Keratinocyte (primary cell): ENCODE measurements around the gene AKR1A1. TPM values are rescaled to one million over a fixed set of nuclear protein-coding genes. Genes with fewer than 3 reads are reported as not detected.
A peak's percentile ranks its signal among the peaks of the same experiment; 100 is the strongest.
"Not testable (repeated sequence)": the region's sequence is repeated elsewhere in the genome, so short reads cannot be mapped to it uniquely, and the experiment has no call there.

ENCODE experiments used
- DNase-seq: peaks from one replicate; pipeline ENCODE4 v3.0.0-alpha.2; 2011; ENCODE audit warnings: low read depth, missing footprints, low spot score
- FAIRE-seq: peaks from 2 replicates; lab custom pipeline; 2011; peaks lifted over from hg19 to GRCh38; lab: Jason Lieb, UNC
- H2AFZ ChIP-seq: 2 replicates; pipeline ENCODE4 v1.6.0; 2012; ENCODE audit warnings: low read length, control low read depth, inconsistent platforms; ENCODE audit not compliant: control insufficient read depth
- H3K27ac ChIP-seq: 2 replicates; pipeline ENCODE4 v1.5.1; 2011; ENCODE audit warnings: low read length; ENCODE audit not compliant: control insufficient read depth, insufficient read depth
- H3K27me3 ChIP-seq: 3 replicates; pipeline ENCODE4 v1.6.0; 2011; ENCODE audit warnings: low read length; ENCODE audit not compliant: control insufficient read depth, insufficient read depth; ENCODE audit errors: extremely low read depth
- H3K36me3 ChIP-seq, 2 experiments: 2 replicates in 1 of 2; 3 replicates in 1 of 2; pipeline ENCODE4 v1.5.1; 2011; ENCODE audit warnings: low read length in 2 of 2, mild to moderate bottlenecking in 1 of 2; ENCODE audit not compliant: control insufficient read depth in 2 of 2, insufficient read depth in 2 of 2; ENCODE audit errors: extremely low read depth in 1 of 2
- H3K4me1 ChIP-seq: 3 replicates; pipeline ENCODE4 v1.5.1; 2011; ENCODE audit warnings: low read length; ENCODE audit not compliant: control insufficient read depth, insufficient read depth; ENCODE audit errors: extremely low read depth
- H3K4me2 ChIP-seq: 3 replicates; pipeline ENCODE4 v1.6.0; 2011; ENCODE audit warnings: low read depth, low read length; ENCODE audit not compliant: control insufficient read depth, insufficient read depth; ENCODE audit errors: extremely low read depth
- H3K4me3 ChIP-seq, 3 experiments: fragments of 200-600 bp in 1 of 3; sonication (generic) in 1 of 3; 2 replicates in 2 of 3; 3 replicates in 1 of 3; pipeline ENCODE4 v1.5.1; 2011 to 2016; ENCODE audit warnings: low read length in 3 of 3, mild to moderate bottlenecking in 3 of 3, control low read depth in 2 of 3, inconsistent platforms in 1 of 3, low read depth in 1 of 3, mixed read lengths in 1 of 3, mixed run types in 1 of 3, moderate library complexity in 1 of 3; ENCODE audit not compliant: control insufficient read depth in 2 of 3, insufficient read depth in 2 of 3; ENCODE audit errors: extremely low read depth in 1 of 3
- H3K79me2 ChIP-seq: 2 replicates; pipeline ENCODE4 v1.6.0; 2012; ENCODE audit warnings: low read length; ENCODE audit not compliant: control insufficient read depth, insufficient read depth
- H3K9ac ChIP-seq: 3 replicates; pipeline ENCODE4 v1.6.0; 2011; ENCODE audit warnings: low read length; ENCODE audit not compliant: control insufficient read depth, insufficient read depth; ENCODE audit errors: extremely low read depth
- H3K9me1 ChIP-seq: 3 replicates; pipeline ENCODE4 v1.6.0; 2011; ENCODE audit warnings: low read length; ENCODE audit not compliant: control insufficient read depth, insufficient read depth; ENCODE audit errors: extremely low read depth
- H3K9me3 ChIP-seq: 2 replicates; pipeline ENCODE4 v1.5.1; 2012; ENCODE audit warnings: low read depth, low read length; ENCODE audit not compliant: control insufficient read depth
- H4K20me1 ChIP-seq: 3 replicates; pipeline ENCODE4 v1.6.0; 2011; ENCODE audit warnings: low read length; ENCODE audit not compliant: control insufficient read depth, insufficient read depth; ENCODE audit errors: extremely low read depth
- EZH2 ChIP-seq: IDR thresholded peaks from one replicate; pipeline ENCODE4 v1.6.1; 2012; ENCODE audit warnings: inconsistent platforms, mild to moderate bottlenecking, low read length, moderate library complexity
- dilution Hi-C: fragments of 300-500 bp; cut with MboI; formaldehyde crosslinking; loops from one replicate; pipeline ENCODE4 v1.7.0; 2020; ENCODE audit warnings: low sequenced_read_pairs; ENCODE audit not compliant: extremely low pct_ligation_motif_present
- polyA plus RNA-seq, 5 experiments: library from polyadenylated mRNA; depleted of rRNA in 3 of 5; stranded (reverse) in 3 of 5; stranded (forward) in 1 of 5; unstranded in 1 of 5; fragments of >200 nt; gene quantifications; 1 replicate in 1 of 5; 2 replicates in 3 of 5; 3 replicates in 1 of 5; pipeline versions ENCODE4 v1.2.1 to v1.2.3, GENCODE V29; 2011 to 2012; ENCODE audit warnings: missing spikeins in 2 of 5, low read depth in 1 of 5, low replicate concordance in 1 of 5
- TF ChIP-seq, protein P1 (sequence below), 3 experiments: IDR thresholded peaks in 1 of 3; conservative IDR thresholded peaks in 1 of 3; optimal IDR thresholded peaks in 1 of 3; 2 replicates in 2 of 3; 3 replicates in 1 of 3; pipeline versions ENCODE3 to v1.5.1; 2011; ENCODE audit warnings: low read length in 3 of 3, mild to moderate bottlenecking in 3 of 3, moderate library complexity in 2 of 3, control low read depth in 1 of 3, inconsistent platforms in 1 of 3; ENCODE audit not compliant: insufficient read depth in 2 of 3; ENCODE audit errors: extremely low read depth in 1 of 3

Gene AKR1A1
- polyA plus RNA-seq, 1 donor (not counting 4 experiments of a cell fraction or from before 2014, with no cell fraction given): 107 TPM

DNA sequence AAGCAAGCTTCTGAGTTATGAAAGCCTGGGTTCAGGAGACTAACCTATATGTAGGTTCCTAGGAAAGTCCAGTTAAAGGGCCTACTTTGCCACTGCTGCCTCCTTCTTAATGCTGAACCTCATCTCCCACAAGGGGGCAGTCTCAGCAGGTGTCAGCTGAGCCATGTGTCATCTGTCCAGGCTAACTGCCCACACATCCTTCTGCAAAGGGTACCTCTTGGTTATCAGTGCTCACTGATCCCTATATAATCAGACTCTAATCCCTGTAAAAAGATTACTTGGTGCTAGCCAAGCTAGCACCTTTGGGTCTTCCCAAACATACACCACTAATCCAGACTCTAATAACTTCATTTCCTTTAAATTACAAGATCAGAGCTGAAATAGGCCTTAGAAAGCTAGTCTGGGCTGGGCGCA is 38.0 kb upstream of the AKR1A1 start:
- H3K79me2 ChIP-seq: peaks cover 15% of the 10 kb centered on the region
- H3K4me1 ChIP-seq: peaks cover 9% of the 10 kb centered on the region
- H3K27ac ChIP-seq: no peak overlapping the region
- FAIRE-seq (peak; percentile 73), DNase-seq (no peak)
- H3K4me2 ChIP-seq: no peak overlapping the region
- peaks cover 47 to 50% of the 10 kb centered on the region in 2 experiments for H3K36me3 ChIP-seq
- no peaks in the 10 kb centered on the region for H3K27me3 ChIP-seq
- no peak for TF ChIP-seq EZH2
- TF ChIP-seq, protein P1, sequence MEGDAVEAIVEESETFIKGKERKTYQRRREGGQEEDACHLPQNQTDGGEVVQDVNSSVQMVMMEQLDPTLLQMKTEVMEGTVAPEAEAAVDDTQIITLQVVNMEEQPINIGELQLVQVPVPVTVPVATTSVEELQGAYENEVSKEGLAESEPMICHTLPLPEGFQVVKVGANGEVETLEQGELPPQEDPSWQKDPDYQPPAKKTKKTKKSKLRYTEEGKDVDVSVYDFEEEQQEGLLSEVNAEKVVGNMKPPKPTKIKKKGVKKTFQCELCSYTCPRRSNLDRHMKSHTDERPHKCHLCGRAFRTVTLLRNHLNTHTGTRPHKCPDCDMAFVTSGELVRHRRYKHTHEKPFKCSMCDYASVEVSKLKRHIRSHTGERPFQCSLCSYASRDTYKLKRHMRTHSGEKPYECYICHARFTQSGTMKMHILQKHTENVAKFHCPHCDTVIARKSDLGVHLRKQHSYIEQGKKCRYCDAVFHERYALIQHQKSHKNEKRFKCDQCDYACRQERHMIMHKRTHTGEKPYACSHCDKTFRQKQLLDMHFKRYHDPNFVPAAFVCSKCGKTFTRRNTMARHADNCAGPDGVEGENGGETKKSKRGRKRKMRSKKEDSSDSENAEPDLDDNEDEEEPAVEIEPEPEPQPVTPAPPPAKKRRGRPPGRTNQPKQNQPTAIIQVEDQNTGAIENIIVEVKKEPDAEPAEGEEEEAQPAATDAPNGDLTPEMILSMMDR (optimal IDR thresholded peaks at IDR 0.05 in 1 of 3, IDR thresholded peaks at IDR 0.05 in 1 of 3, conservative IDR thresholded peaks at IDR 0.05 in 1 of 3; ENCODE audit: extremely low read depth in 1 of 3, insufficient read depth in 2 of 3, low read length in 3 of 3): peak; percentile 66 to 91 (median 71)
- no peak overlapping the region for H3K4me3 ChIP-seq
- no peak overlapping the region for H3K9ac ChIP-seq
- no peaks in the 10 kb centered on the region for H3K9me3 ChIP-seq
- no peaks in the 10 kb centered on the region for H3K9me1 ChIP-seq
- dilution Hi-C loops: no loop called here
- H4K20me1 ChIP-seq: peaks cover 15% of the 10 kb centered on the region
- no peak overlapping the region for H2AFZ ChIP-seq

DNA sequence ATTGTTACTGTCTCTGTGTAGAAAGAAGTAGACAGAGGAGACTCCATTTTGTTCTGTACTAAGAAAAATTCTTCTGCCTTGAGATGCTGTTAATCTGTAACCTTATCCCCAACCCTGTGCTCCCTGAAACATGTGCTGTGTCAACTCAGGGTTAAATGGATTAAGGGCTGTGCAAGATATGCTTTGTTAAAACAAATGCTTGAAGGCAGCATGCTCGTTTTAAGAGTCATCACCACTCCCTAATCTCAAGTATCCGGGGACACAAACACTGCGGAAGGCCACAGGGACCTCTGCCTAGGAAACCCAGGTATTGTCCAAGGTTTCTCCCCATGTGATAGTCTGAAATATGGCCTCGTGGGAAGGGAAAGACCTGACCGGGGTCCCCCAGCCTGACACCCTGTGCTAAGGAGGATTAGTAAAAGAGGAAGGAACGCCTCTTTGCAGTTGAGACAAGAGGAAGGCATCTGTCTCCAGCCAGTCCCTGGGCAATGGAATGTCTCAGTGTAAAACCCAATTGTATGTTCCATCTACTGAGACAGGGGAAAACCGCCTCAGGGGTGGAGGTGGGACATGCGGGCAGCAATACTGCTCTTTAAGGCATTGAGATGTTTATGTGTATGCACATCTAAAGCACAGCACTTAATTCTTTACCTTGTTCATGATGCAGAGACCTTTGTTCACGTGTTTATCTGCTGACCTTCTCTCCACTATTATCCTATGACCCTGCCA is 36.9 kb upstream of the AKR1A1 start:
- H3K9me1 ChIP-seq, H3K27me3 ChIP-seq, H3K4me3 ChIP-seq, H3K9me3 ChIP-seq, DNase-seq, H3K4me2 ChIP-seq, dilution Hi-C loops, FAIRE-seq, H3K9ac ChIP-seq, H2AFZ ChIP-seq, H3K27ac ChIP-seq: not testable (repeated sequence)
- peaks cover 44 to 51% of the 10 kb centered on the region in 2 experiments for H3K36me3 ChIP-seq
- H3K4me1 ChIP-seq: peaks cover 11% of the 10 kb centered on the region
- H3K79me2 ChIP-seq: peaks cover 23% of the 10 kb centered on the region
- peaks cover 16% of the 10 kb centered on the region for H4K20me1 ChIP-seq
